HepG2 (cell line): ENCODE measurements around the gene ASF1B. TPM values are rescaled to one million over a fixed set of nuclear protein-coding genes. Genes with fewer than 3 reads are reported as not detected.

Experiments
- ATAC-seq: fragments of 200-7000 bp; cut with Tn5 transposase; 3 replicates; pipeline ENCODE4 v1.9.1; 2020; ENCODE audit warnings: mild to moderate bottlenecking, moderate library complexity
- BruUV-seq: library from RNA; stranded (reverse); fragments of 400-500 nt; replicated peaks from 2 replicates; lab custom pipeline; 2021; lab: Mats Ljungman, UMichigan
- CTCF ChIA-PET: fragments of 300-600 bp; formaldehyde crosslinking; extraction: SDS; loops from one replicate; lab custom pipeline; 2021; ENCODE audit warnings: low total read pairs, inconsistent platforms, low intra/inter-chr PET ratio; lab: Yijun Ruan, JAX
- POLR2A ChIA-PET: fragments of 350-600 bp; sonication (Branson Sonifier 250); formaldehyde crosslinking; loops from one replicate; lab custom pipeline; 2020; ENCODE audit warnings: antibody characterized with exemption, inconsistent platforms; lab: Yijun Ruan, JAX
- DNase-seq: peaks from one replicate; pipeline ENCODE4 v3.0.0-alpha.2; 2015; ENCODE audit warnings: low spot score
- FAIRE-seq: peaks from 3 replicates; lab custom pipeline; 2011; peaks lifted over from hg19 to GRCh38; lab: Jason Lieb, UNC
- H2AFZ ChIP-seq: one replicate; pipeline ENCODE4 v1.6.1; 2011; ENCODE audit warnings: low read length, inconsistent platforms
- H3K27ac ChIP-seq: fragments of 300-600 bp; 3 replicates; pipeline ENCODE4 v1.8.0; 2011; ENCODE audit warnings: mixed run types, mild to moderate bottlenecking, mixed read lengths, low read length, inconsistent platforms; ENCODE audit not compliant: insufficient read depth; ENCODE audit errors: extremely low read length
- H3K27me3 ChIP-seq, 2 experiments: fragments of 200-600 bp in 1 of 2; 2 replicates in 1 of 2; 3 replicates in 1 of 2; pipeline versions ENCODE4 v1.6.0 to v1.8.0; 2011; ENCODE audit warnings: low read length in 2 of 2, mild to moderate bottlenecking in 2 of 2, moderate library complexity in 2 of 2, inconsistent platforms in 1 of 2; ENCODE audit not compliant: insufficient read depth in 2 of 2, control insufficient read depth in 1 of 2
- H3K36me3 ChIP-seq, 2 experiments: fragments of 200-600 bp in 1 of 2; replicated peaks in 1 of 2; 2 replicates in 1 of 2; 3 replicates in 1 of 2; pipeline versions ENCODE4 v1.5.1 to v1.8.0; 2011; ENCODE audit warnings: low read length in 2 of 2, inconsistent platforms in 1 of 2; ENCODE audit not compliant: insufficient read depth in 2 of 2, control insufficient read depth in 1 of 2
- H3K4me1 ChIP-seq: 2 replicates; pipeline ENCODE4 v1.5.1; 2012; ENCODE audit warnings: low read length, inconsistent platforms; ENCODE audit not compliant: insufficient read depth
- H3K4me2 ChIP-seq: 2 replicates; pipeline ENCODE4 v1.6.0; 2011; ENCODE audit warnings: low read depth, low read length, inconsistent platforms
- H3K4me3 ChIP-seq, 3 experiments: fragments of 200-600 bp in 1 of 3; sonication (generic), shearing (Covaris generic) in 1 of 3; replicated peaks in 1 of 3; 2 replicates each; pipeline ENCODE4 v1.5.1; 2011 to 2016; ENCODE audit warnings: low read length in 3 of 3, inconsistent platforms in 2 of 3, low read depth in 2 of 3, mild to moderate bottlenecking in 2 of 3, control low read depth in 1 of 3, mixed read lengths in 1 of 3; ENCODE audit not compliant: insufficient read depth in 1 of 3
- H3K79me2 ChIP-seq: one replicate; pipeline ENCODE4 v1.6.1; 2011; ENCODE audit warnings: low read length, inconsistent platforms; ENCODE audit not compliant: insufficient read depth
- H3K9ac ChIP-seq: 2 replicates; pipeline ENCODE4 v1.6.0; 2011; ENCODE audit warnings: mild to moderate bottlenecking, low read depth, low read length, inconsistent platforms; ENCODE audit not compliant: insufficient read depth
- H3K9me3 ChIP-seq: 2 replicates; pipeline ENCODE4 v1.5.1; 2012; ENCODE audit warnings: mild to moderate bottlenecking, low read length
- H4K20me1 ChIP-seq: 2 replicates; pipeline ENCODE4 v1.6.0; 2011; ENCODE audit warnings: inconsistent platforms, mild to moderate bottlenecking, low read length, moderate library complexity; ENCODE audit not compliant: insufficient read depth
- HHEX ChIP-seq: IDR thresholded peaks from 2 replicates; pipeline ENCODE4 v1.6.1; 2016; ENCODE audit warnings: control low read depth
- HNF4G ChIP-seq, 2 experiments: sonication (generic) in 1 of 2; formaldehyde crosslinking in 1 of 2; IDR thresholded peaks; 2 replicates each; pipeline versions ENCODE4 v1.4.0 to v1.6.1; 2011 to 2020; ENCODE audit warnings: borderline replicate concordance in 2 of 2, low read depth in 2 of 2, mild to moderate bottlenecking in 2 of 2, low read length in 1 of 2, missing genetic modification reagents in 1 of 2, moderate library complexity in 1 of 2
- NFIB ChIP-seq: sonication (generic); formaldehyde crosslinking; IDR thresholded peaks from 2 replicates; pipeline ENCODE4 v1.9.0; 2021; ENCODE audit warnings: missing genetic modification reagents, mild to moderate bottlenecking, borderline replicate concordance
- PAF1 ChIP-seq: IDR thresholded peaks from 2 replicates; pipeline ENCODE4 v1.6.1; 2016; ENCODE audit warnings: missing genetic modification reagents, missing compliant biosample characterization
- PATZ1 ChIP-seq: sonication (generic); formaldehyde crosslinking; IDR thresholded peaks from 2 replicates; pipeline ENCODE4 v1.4.0; 2020; ENCODE audit warnings: missing genetic modification reagents
- SATB2 ChIP-seq: sonication (generic); formaldehyde crosslinking; IDR thresholded peaks from 2 replicates; pipeline ENCODE4 v1.5.0; 2020; ENCODE audit warnings: missing genetic modification reagents
- TCF7 ChIP-seq: sonication (generic); IDR thresholded peaks from 2 replicates; pipeline ENCODE4 v1.6.1; 2016; ENCODE audit warnings: antibody characterized with exemption, low read depth
- YEATS4 ChIP-seq: sonication (generic); formaldehyde crosslinking; IDR thresholded peaks from 2 replicates; pipeline ENCODE4 v1.4.0; 2020; ENCODE audit warnings: missing genetic modification reagents, borderline replicate concordance
- ZNF746 ChIP-seq: sonication (generic); formaldehyde crosslinking; IDR thresholded peaks from 2 replicates; pipeline ENCODE4 v1.8.0; 2022; ENCODE audit warnings: mild to moderate bottlenecking, missing genetic modification reagents
- WGBS: methylation state at CpG from one replicate; pipeline ENCODE4 v1.1.6; 2017; ENCODE audit warnings: low lambda C conversion rate; 5-methylcytosine and 5-hydroxymethylcytosine counted together
- in situ Hi-C: cut with HindIII; loops from 2 replicates; pipeline ENCODE4 v1.10.0; 2017; ENCODE audit warnings: low pct_unique_long_range_greater_than_20kb; ENCODE audit not compliant: extremely low pct_ligation_motif_present
- intact Hi-C: fragments of 100-400 bp; cut with micrococcal nuclease; formaldehyde crosslinking; loops from one replicate; pipeline ENCODE4 v1.10.0; 2022; ENCODE audit not compliant: unreplicated experiment
- polyA plus RNA-seq, 8 experiments: library from polyadenylated mRNA; depleted of rRNA in 3 of 8; stranded (reverse) in 7 of 8; unstranded in 1 of 8; fragments of >200 nt; fragmentation: Illumina TruSeq in 4 of 8; extraction: Trizol in 4 of 8; gene quantifications; 2 replicates each; pipeline versions ENCODE4 v1.2.1 to v1.2.3, GENCODE V29; 2011 to 2016; ENCODE audit warnings: low read depth in 4 of 8, missing spikeins in 1 of 8, mixed read lengths in 1 of 8; ENCODE audit not compliant: insufficient read depth in 1 of 8
- total RNA-seq, 5 experiments: library from RNA; depleted of rRNA; stranded (reverse); fragments of >200 nt; fragmentation: Illumina TruSeq; extraction: Trizol; gene quantifications; 2 replicates each; pipeline ENCODE4 v1.2.3, GENCODE V29; 2016; ENCODE audit warnings: low read depth in 1 of 5
- TF ChIP-seq, protein P1 (sequence below): IDR thresholded peaks from 2 replicates; pipeline ENCODE4 v1.6.1; 2016; ENCODE audit warnings: mild to moderate bottlenecking, missing biosample characterization, missing genetic modification reagents
- TF ChIP-seq, protein P2 (sequence below): IDR thresholded peaks from 2 replicates; pipeline ENCODE4 v1.6.1; 2016; ENCODE audit warnings: control low read depth
- TF ChIP-seq, protein P3 (sequence below): sonication (generic); formaldehyde crosslinking; IDR thresholded peaks from 2 replicates; pipeline ENCODE4 v1.5.1; 2020; ENCODE audit warnings: mild to moderate bottlenecking, missing genetic modification reagents, borderline replicate concordance

ASF1B gene
- total and polyA plus RNA-seq, 2 of the 13 experiments (the other 11 are each of a cell fraction or from before 2014, with no cell fraction given), result 18.2 to 24.8 TPM

- WGBS, result 33% methylated on average over 15 of the region's 15 CpGs
- Histone ChIP-seq H3K36me3 (peaks cover 4 to 11% of the 10 kb centered on the region in 2 experiments; a peak in 3 of 5 replicates), H3K79me2 (peaks cover 4% of the 10 kb centered on the region), H3K9me3 (peaks cover 6% of the 10 kb centered on the region; the same call in 1 of the 2 replicates), H3K4me3 (peak overlapping the region; percentile 77 to 92 (median 83)), H3K27me3 (no peaks in the 10 kb centered on the region), H3K9ac (peak overlapping the region; percentile 74; the same call in 1 of the 2 replicates), H3K4me2 (peak overlapping the region; percentile 79), H2AFZ (no peak overlapping the region), H3K27ac (peak overlapping the region; percentile 79), H3K4me1 (peaks cover 21% of the 10 kb centered on the region), H4K20me1 (no peaks in the 10 kb centered on the region)
- FAIRE-seq, result no peak
- ATAC-seq, result peak; percentile 4; the same call in 1 of the 3 replicates
- in situ Hi-C loops, result no loop called here
- no TSS peak for BruUV-seq
- intact Hi-C loops, result no loop called here
- ChIA-PET CTCF (no interaction called here), POLR2A (interaction anchor here (1.0 kb wide), 1 partner anchor 45 kb away, joined by 4 read pairs; the partner anchor contains the start of gene ASF1B)
- DNase-seq, result no peak
- no peak for TF ChIP-seq PAF1 (CRISPR knock-in tag)
- TF ChIP-seq, protein P1, sequence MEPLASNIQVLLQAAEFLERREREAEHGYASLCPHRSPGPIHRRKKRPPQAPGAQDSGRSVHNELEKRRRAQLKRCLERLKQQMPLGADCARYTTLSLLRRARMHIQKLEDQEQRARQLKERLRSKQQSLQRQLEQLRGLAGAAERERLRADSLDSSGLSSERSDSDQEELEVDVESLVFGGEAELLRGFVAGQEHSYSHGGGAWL (CRISPR knock-in tag), result peak; percentile 4; the same call in 1 of the 2 replicates
- no peak for TF ChIP-seq NFIB (CRISPR knock-in tag)
- TF ChIP-seq TCF7, result no peak
- TF ChIP-seq PATZ1 (CRISPR knock-in tag), result peak; percentile 58
- TF ChIP-seq YEATS4 (CRISPR knock-in tag), result 0 out of 2 replicates have a peak, but pooled peaks have one; percentile 9
- TF ChIP-seq, protein P2, sequence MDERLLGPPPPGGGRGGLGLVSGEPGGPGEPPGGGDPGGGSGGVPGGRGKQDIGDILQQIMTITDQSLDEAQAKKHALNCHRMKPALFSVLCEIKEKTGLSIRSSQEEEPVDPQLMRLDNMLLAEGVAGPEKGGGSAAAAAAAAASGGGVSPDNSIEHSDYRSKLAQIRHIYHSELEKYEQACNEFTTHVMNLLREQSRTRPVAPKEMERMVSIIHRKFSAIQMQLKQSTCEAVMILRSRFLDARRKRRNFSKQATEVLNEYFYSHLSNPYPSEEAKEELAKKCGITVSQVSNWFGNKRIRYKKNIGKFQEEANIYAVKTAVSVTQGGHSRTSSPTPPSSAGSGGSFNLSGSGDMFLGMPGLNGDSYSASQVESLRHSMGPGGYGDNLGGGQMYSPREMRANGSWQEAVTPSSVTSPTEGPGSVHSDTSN (CRISPR knock-in tag), result peak; percentile 37; the same call in 1 of the 2 replicates
- TF ChIP-seq ZNF746, result 0 out of 2 replicates have a peak, but pooled peaks have one; percentile 26
- TF ChIP-seq HNF4G (IDR thresholded peaks at IDR 0.05; ENCODE audit: borderline replicate concordance, low read depth, low read length), result no peak
- TF ChIP-seq HNF4G (CRISPR knock-in tag; IDR thresholded peaks at IDR 0.05; ENCODE audit: borderline replicate concordance, low read depth), result no peak
- TF ChIP-seq HHEX (CRISPR knock-in tag), result no peak
- TF ChIP-seq, protein P3, sequence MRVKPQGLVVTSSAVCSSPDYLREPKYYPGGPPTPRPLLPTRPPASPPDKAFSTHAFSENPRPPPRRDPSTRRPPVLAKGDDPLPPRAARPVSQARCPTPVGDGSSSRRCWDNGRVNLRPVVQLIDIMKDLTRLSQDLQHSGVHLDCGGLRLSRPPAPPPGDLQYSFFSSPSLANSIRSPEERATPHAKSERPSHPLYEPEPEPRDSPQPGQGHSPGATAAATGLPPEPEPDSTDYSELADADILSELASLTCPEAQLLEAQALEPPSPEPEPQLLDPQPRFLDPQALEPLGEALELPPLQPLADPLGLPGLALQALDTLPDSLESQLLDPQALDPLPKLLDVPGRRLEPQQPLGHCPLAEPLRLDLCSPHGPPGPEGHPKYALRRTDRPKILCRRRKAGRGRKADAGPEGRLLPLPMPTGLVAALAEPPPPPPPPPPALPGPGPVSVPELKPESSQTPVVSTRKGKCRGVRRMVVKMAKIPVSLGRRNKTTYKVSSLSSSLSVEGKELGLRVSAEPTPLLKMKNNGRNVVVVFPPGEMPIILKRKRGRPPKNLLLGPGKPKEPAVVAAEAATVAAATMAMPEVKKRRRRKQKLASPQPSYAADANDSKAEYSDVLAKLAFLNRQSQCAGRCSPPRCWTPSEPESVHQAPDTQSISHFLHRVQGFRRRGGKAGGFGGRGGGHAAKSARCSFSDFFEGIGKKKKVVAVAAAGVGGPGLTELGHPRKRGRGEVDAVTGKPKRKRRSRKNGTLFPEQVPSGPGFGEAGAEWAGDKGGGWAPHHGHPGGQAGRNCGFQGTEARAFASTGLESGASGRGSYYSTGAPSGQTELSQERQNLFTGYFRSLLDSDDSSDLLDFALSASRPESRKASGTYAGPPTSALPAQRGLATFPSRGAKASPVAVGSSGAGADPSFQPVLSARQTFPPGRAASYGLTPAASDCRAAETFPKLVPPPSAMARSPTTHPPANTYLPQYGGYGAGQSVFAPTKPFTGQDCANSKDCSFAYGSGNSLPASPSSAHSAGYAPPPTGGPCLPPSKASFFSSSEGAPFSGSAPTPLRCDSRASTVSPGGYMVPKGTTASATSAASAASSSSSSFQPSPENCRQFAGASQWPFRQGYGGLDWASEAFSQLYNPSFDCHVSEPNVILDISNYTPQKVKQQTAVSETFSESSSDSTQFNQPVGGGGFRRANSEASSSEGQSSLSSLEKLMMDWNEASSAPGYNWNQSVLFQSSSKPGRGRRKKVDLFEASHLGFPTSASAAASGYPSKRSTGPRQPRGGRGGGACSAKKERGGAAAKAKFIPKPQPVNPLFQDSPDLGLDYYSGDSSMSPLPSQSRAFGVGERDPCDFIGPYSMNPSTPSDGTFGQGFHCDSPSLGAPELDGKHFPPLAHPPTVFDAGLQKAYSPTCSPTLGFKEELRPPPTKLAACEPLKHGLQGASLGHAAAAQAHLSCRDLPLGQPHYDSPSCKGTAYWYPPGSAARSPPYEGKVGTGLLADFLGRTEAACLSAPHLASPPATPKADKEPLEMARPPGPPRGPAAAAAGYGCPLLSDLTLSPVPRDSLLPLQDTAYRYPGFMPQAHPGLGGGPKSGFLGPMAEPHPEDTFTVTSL (CRISPR knock-in tag), result no peak
- TF ChIP-seq SATB2, result no peak
Measured at GRCh38 chr19:14091813-14092462, 44.5 kb downstream of the ASF1B start.
